Calu3 (cell line): Measurements from ENCODE around the gene TMEM259. TPM values are rescaled to one million over a fixed set of nuclear protein-coding genes. Genes with fewer than 3 reads are reported as not detected.

Experiments used
- BruUV-seq: library from RNA; stranded (reverse); fragments of 400-500 nt; replicated peaks from 2 replicates; lab custom pipeline; 2021; lab: Mats Ljungman, UMichigan
- CTCF ChIA-PET: fragments of 300-600 bp; sonication (Branson Sonifier 250); formaldehyde crosslinking; loops from one replicate; lab custom pipeline; 2022; ENCODE audit warnings: antibody characterized with exemption; lab: Charles Lee
- DNase-seq: peaks from one replicate; pipeline ENCODE4 v3.0.0; 2022
- H3K27ac Mint-ChIP-seq: one replicate; pipeline ENCODE4 v1.8.0; 2022; ENCODE audit warnings: mixed read lengths; ENCODE audit not compliant: unreplicated experiment
- H3K27me3 Mint-ChIP-seq: one replicate; pipeline ENCODE4 v1.8.0; 2022; ENCODE audit warnings: mixed read lengths; ENCODE audit not compliant: unreplicated experiment
- H3K36me3 Mint-ChIP-seq: one replicate; pipeline ENCODE4 v1.8.0; 2022; ENCODE audit warnings: mild to moderate bottlenecking, moderate library complexity, mixed read lengths; ENCODE audit not compliant: insufficient read depth, unreplicated experiment
- H3K4me1 Mint-ChIP-seq: one replicate; pipeline ENCODE4 v1.8.0; 2022; ENCODE audit warnings: mild to moderate bottlenecking, low read depth, mixed read lengths; ENCODE audit not compliant: unreplicated experiment
- H3K4me3 Mint-ChIP-seq: one replicate; pipeline ENCODE4 v1.8.0; 2022; ENCODE audit warnings: mild to moderate bottlenecking, low read depth, moderate library complexity, mixed read lengths; ENCODE audit not compliant: unreplicated experiment
- H3K9me3 Mint-ChIP-seq: one replicate; pipeline ENCODE4 v1.8.0; 2022; ENCODE audit warnings: low read depth, mixed read lengths; ENCODE audit not compliant: unreplicated experiment
- intact Hi-C: fragments of 100-400 bp; cut with micrococcal nuclease; formaldehyde crosslinking; loops from one replicate; pipeline ENCODE4 v1.10.0; 2022; ENCODE audit not compliant: unreplicated experiment
- total RNA-seq: library from RNA; stranded (reverse); gene quantifications from 2 replicates; pipeline ENCODE4 v1.2.3, GENCODE V29; 2022
- TF ChIP-seq, protein P1 (sequence below): fragments of 200-600 bp; IDR thresholded peaks from one replicate; pipeline ENCODE4 v1.8.0; 2022; ENCODE audit warnings: antibody characterized with exemption; ENCODE audit not compliant: unreplicated experiment

TMEM259 gene
- total RNA-seq, 1 experiment from 2014 or later: 129 TPM

DNA sequence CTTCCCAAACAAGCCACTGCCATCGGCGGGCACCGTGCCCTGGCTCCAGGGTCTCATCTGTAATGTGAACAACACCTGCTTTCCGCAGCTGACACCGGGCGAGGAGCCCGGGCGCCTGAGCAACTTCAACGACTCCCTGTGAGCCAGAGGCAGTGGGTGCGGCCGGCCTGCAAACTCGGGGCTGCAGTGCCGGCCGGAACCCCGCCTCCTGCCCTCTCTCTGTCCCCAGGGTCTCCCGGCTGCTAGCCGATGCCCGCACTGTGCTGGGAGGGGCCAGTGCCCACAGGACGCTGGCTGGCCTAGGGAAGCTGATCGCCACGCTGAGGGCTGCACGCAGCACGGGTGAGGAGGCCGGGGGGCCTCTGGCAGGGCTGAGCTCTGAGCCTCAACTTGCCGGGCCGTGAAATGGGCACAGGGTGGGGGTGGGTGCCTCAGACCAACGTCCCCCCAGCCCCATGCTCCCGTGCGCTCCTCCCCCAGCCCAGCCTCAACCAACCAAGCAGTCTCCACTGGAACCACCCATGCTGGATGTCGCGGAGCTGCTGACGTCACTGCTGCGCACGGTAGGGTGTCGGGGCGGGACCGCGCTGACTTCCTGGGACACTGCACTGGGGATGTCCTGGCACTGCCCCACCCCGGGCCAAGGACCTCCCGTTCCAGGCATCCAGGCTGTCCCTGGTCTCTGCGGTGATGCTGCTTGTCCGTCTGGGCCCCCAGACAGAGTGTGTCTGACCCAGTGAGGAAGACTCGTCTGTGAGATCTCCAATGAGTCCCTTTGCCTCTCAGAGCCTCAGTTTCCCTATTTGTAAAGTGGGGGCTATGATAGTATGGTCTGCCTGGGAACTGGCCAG lies 21.1 kb upstream of the TMEM259 start:
- H3K27ac Mint-ChIP-seq: no peak overlapping the region
- peaks cover 44% of the 10 kb centered on the region for H3K36me3 Mint-ChIP-seq
- peaks cover 9% of the 10 kb centered on the region for H3K4me1 Mint-ChIP-seq
- intact Hi-C loops: no loop called here
- no TSS peak for BruUV-seq
- H3K27me3 Mint-ChIP-seq: no peaks in the 10 kb centered on the region
- no peak for DNase-seq
- H3K9me3 Mint-ChIP-seq: no peaks in the 10 kb centered on the region
- CTCF ChIA-PET: interaction anchor here (0.6 kb wide), 2 partner anchors 55 to 74 kb away, joined by 3 to 6 read pairs; no protein-coding TSS in a partner anchor
- TF ChIP-seq, protein P1, sequence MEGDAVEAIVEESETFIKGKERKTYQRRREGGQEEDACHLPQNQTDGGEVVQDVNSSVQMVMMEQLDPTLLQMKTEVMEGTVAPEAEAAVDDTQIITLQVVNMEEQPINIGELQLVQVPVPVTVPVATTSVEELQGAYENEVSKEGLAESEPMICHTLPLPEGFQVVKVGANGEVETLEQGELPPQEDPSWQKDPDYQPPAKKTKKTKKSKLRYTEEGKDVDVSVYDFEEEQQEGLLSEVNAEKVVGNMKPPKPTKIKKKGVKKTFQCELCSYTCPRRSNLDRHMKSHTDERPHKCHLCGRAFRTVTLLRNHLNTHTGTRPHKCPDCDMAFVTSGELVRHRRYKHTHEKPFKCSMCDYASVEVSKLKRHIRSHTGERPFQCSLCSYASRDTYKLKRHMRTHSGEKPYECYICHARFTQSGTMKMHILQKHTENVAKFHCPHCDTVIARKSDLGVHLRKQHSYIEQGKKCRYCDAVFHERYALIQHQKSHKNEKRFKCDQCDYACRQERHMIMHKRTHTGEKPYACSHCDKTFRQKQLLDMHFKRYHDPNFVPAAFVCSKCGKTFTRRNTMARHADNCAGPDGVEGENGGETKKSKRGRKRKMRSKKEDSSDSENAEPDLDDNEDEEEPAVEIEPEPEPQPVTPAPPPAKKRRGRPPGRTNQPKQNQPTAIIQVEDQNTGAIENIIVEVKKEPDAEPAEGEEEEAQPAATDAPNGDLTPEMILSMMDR: no peak
- peak overlapping the region; percentile 86 for H3K4me3 Mint-ChIP-seq

DNA sequence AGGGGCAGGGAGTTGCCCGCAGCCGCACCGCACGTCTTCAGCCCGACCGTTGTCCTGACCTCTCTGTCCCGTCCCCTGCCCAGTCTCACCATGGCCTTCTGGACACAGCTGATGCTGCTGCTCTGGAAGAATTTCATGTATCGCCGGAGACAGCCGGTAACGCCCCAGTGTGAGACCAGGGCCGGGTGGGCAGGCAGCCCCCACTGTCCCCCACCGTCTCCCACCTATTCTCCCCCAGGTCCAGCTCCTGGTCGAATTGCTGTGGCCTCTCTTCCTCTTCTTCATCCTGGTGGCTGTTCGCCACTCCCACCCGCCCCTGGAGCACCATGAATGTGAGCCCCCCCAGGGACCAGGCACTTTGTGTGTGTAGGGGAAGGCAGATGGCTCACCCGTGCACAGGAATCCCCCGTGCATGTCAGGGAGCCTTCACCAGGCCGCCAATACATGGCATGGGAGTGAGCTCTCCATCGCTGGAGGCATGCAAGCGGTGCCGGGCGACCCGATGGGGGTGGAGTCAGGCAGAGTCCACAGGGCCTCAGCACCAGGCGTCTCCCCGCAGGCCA lies 20.4 kb upstream of the TMEM259 start:
- no peak for DNase-seq
- BruUV-seq: no TSS peak
- H3K27me3 Mint-ChIP-seq: no peaks in the 10 kb centered on the region
- no peaks in the 10 kb centered on the region for H3K9me3 Mint-ChIP-seq
- TF ChIP-seq, protein P1: no peak
- peaks cover 9% of the 10 kb centered on the region for H3K4me1 Mint-ChIP-seq
- CTCF ChIA-PET: interaction anchor here (0.6 kb wide), 1 partner anchor 54 kb away, joined by 6 read pairs; no protein-coding TSS in a partner anchor
- peaks cover 51% of the 10 kb centered on the region for H3K36me3 Mint-ChIP-seq
- peak overlapping the region; percentile 81 for H3K27ac Mint-ChIP-seq
- peak overlapping the region; percentile 86 for H3K4me3 Mint-ChIP-seq
- intact Hi-C loops: no loop called here

DNA sequence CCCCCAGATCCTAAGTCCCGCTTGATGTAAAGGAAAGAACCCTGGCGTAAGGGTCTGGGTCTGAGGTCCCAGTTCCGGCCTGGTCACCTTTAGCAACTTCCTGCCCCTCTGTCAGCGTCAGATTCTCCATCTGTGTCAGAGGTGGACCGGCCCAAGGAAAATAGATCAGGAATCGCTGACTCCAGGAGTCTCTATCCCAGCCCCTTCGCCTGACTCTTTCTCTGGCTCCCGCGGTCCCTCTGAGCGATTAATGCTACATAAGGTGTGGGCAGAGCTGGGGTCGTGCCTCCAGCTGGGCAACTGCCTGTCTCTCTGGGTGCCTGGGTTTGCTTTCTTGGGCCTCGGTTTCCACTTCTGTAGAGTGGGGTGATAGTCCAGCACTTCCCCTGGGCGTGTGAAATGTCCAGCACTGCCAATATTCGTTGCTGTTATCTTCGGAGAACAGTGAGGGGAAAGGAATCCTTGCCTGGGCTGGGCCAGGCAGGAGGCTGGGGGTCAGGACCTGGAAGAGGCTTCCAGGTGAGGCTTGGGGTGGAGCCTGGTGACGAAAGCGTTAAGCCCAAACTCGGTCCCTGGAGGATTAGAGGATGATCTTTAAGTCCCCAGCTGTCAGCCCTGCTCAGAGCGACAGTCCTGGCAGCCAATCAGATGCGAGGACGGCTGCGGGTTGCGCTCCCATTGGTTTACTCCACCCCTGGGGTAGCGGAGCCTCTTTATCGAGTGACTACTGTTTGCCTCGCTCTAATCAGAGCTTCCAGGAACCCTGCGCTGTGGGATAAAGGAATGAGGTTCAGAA lies 19.8 kb upstream of the TMEM259 start:
- CTCF ChIA-PET: no interaction called here
- Mint-ChIP-seq H3K27ac (peak overlapping the region; percentile 81), H3K4me3 (peak overlapping the region; percentile 86), H3K36me3 (peaks cover 58% of the 10 kb centered on the region), H3K27me3 (no peaks in the 10 kb centered on the region), H3K4me1 (peaks cover 9% of the 10 kb centered on the region), H3K9me3 (no peaks in the 10 kb centered on the region)
- BruUV-seq: no TSS peak
- intact Hi-C loops: no loop called here
- TF ChIP-seq, protein P1: no peak
- peak; percentile 86 for DNase-seq
